B cell (primary cell): ENCODE results near the gene CPT1A. TPM values are rescaled to one million over a fixed set of nuclear protein-coding genes. Genes with fewer than 3 reads are reported as not detected.

Source experiments
- ATAC-seq: fragments of 200-7000 bp; cut with Tn5 transposase; one replicate; pipeline ENCODE4 v1.10.0; 2021; ENCODE audit warnings: low read depth, mild to moderate bottlenecking, moderate number of reproducible peaks, moderate library complexity
- CTCF ChIA-PET: fragments of 350-600 bp; sonication (Branson Sonifier 250); formaldehyde crosslinking; loops from one replicate; lab custom pipeline; 2021; ENCODE audit warnings: antibody characterized with exemption, inconsistent platforms; lab: Charles Lee
- POLR2A ChIA-PET: fragments of 350-600 bp; sonication (Branson Sonifier 250); formaldehyde crosslinking; loops from one replicate; lab custom pipeline; 2021; ENCODE audit warnings: antibody characterized with exemption; lab: Charles Lee
- DNase-seq: peaks from one replicate; pipeline ENCODE4 v3.0.0; 2013
- H2AFZ ChIP-seq: 2 replicates; pipeline ENCODE4 v1.6.1; 2012; ENCODE audit warnings: mild to moderate bottlenecking, low read depth, low read length; ENCODE audit not compliant: insufficient read depth, poor library complexity, severe bottlenecking
- H3K27ac ChIP-seq, 2 donors: 1 replicate in 1 of 2; 2 replicates in 1 of 2; pipeline ENCODE4 v1.5.1; 2012 to 2013; ENCODE audit warnings: low read length in 2 of 2, mild to moderate bottlenecking in 2 of 2, moderate library complexity in 1 of 2
- H3K27me3 ChIP-seq, 4 experiments: fragments of 200-600 bp in 1 of 4; sonication (generic) in 1 of 4; replicated peaks in 1 of 4; 1 replicate in 2 of 4; 2 replicates in 2 of 4; pipeline versions ENCODE4 v1.6.1 to v1.7.0; 2013 to 2016; ENCODE audit warnings: low read length in 3 of 4, mild to moderate bottlenecking in 2 of 4, mixed read lengths in 1 of 4, moderate library complexity in 1 of 4; ENCODE audit not compliant: insufficient read depth in 4 of 4, control insufficient read depth in 3 of 4; ENCODE audit errors: control extremely low read depth in 1 of 4
- H3K36me3 ChIP-seq, 2 experiments: replicated peaks in 1 of 2; 1 replicate in 1 of 2; 2 replicates in 1 of 2; pipeline versions ENCODE4 v1.6.1 to v1.7.1; 2013; ENCODE audit warnings: low read length in 1 of 2; ENCODE audit not compliant: insufficient read depth in 2 of 2, control insufficient read depth in 1 of 2; ENCODE audit errors: control extremely low read depth in 1 of 2, extremely low read depth in 1 of 2
- H3K4me1 ChIP-seq, 2 donors: fragments of 200-600 bp in 1 of 2; sonication (generic) in 1 of 2; 1 replicate in 1 of 2; 2 replicates in 1 of 2; pipeline versions ENCODE4 v1.5.1 to v1.6.1; 2013 to 2017; ENCODE audit warnings: low read length in 2 of 2; ENCODE audit not compliant: control insufficient read depth in 2 of 2, insufficient read depth in 2 of 2
- H3K4me2 ChIP-seq: replicated peaks from 2 replicates; pipeline ENCODE3; 2012; ENCODE audit warnings: mild to moderate bottlenecking, low read depth, low read length; ENCODE audit not compliant: poor library complexity, severe bottlenecking
- H3K4me3 ChIP-seq, 5 experiments: fragments of 200-600 bp in 1 of 5; sonication (generic) in 1 of 5; 1 replicate in 3 of 5; 2 replicates in 2 of 5; pipeline versions ENCODE4 v1.5.1 to v1.7.0; 2011 to 2016; ENCODE audit warnings: low read length in 4 of 5, mild to moderate bottlenecking in 4 of 5, low read depth in 2 of 5, control low read depth in 1 of 5, moderate library complexity in 1 of 5; ENCODE audit not compliant: insufficient read depth in 1 of 5; ENCODE audit errors: control extremely low read depth in 1 of 5, extremely low read depth in 1 of 5
- H3K79me2 ChIP-seq: fragments of 200-600 bp; sonication (generic); one replicate; pipeline ENCODE4 v1.6.0; 2016; ENCODE audit warnings: low read length; ENCODE audit not compliant: control insufficient read depth, insufficient read depth
- H3K9ac ChIP-seq: fragments of 200-600 bp; sonication (generic); 2 replicates; pipeline ENCODE4 v1.6.1; 2017; ENCODE audit warnings: mild to moderate bottlenecking, low read length, moderate library complexity
- H3K9me3 ChIP-seq, 3 donors: one replicate each; pipeline versions ENCODE4 v1.6.1 to v1.7.1; 2013; ENCODE audit warnings: low read length in 2 of 3; ENCODE audit not compliant: control insufficient read depth in 2 of 3, insufficient read depth in 1 of 3; ENCODE audit errors: control extremely low read depth in 1 of 3
- H4K20me1 ChIP-seq: 2 replicates; pipeline ENCODE4 v1.6.0; 2012; ENCODE audit warnings: mild to moderate bottlenecking, low read length; ENCODE audit not compliant: insufficient read depth, control insufficient read depth, poor library complexity, severe bottlenecking
- H3K27ac Mint-ChIP-seq: one replicate; pipeline ENCODE4 v1.8.0; 2021; ENCODE audit warnings: mixed read lengths
- H3K27me3 Mint-ChIP-seq: one replicate; pipeline ENCODE4 v1.8.0; 2021; ENCODE audit warnings: mixed read lengths
- H3K4me1 Mint-ChIP-seq: one replicate; pipeline ENCODE4 v1.8.0; 2021; ENCODE audit warnings: mixed read lengths
- H3K4me3 Mint-ChIP-seq: one replicate; pipeline ENCODE4 v1.8.0; 2021; ENCODE audit warnings: mixed read lengths
- H3K9me3 Mint-ChIP-seq: one replicate; pipeline ENCODE4 v1.8.0; 2022; ENCODE audit warnings: mixed read lengths; ENCODE audit not compliant: insufficient read depth
- EZH2 ChIP-seq: IDR thresholded peaks from 2 replicates; pipeline ENCODE4 v1.6.1; 2012; ENCODE audit warnings: borderline replicate concordance, low read depth, mild to moderate bottlenecking, moderate library complexity, low read length; ENCODE audit not compliant: insufficient read depth, poor library complexity, severe bottlenecking
- WGBS: methylation state at CpG from one replicate; pipeline ENCODE4 v1.1.5; 2013; ENCODE audit warnings: missing lambda C conversion rate; ENCODE audit not compliant: insufficient coverage; 5-methylcytosine and 5-hydroxymethylcytosine counted together
- intact Hi-C: fragments of 100-400 bp; cut with micrococcal nuclease; formaldehyde crosslinking; loops from one replicate; pipeline ENCODE4 v1.10.0; 2022
- polyA plus RNA-seq: library from polyadenylated mRNA; depleted of rRNA; stranded (reverse); fragments of >200 nt; gene quantifications from 2 replicates; pipeline ENCODE4 v1.2.3, GENCODE V29; 2012
- total RNA-seq, 2 donors: library from RNA; stranded (reverse); fragments of 120-200 nt in 1 of 2; gene quantifications; 1 replicate in 1 of 2; 2 replicates in 1 of 2; pipeline versions ENCODE4 v1.2.3 to v1.2.4, GENCODE V29; 2013 to 2022
- TF ChIP-seq, protein P1 (sequence below): fragments of 200-600 bp; IDR thresholded peaks from one replicate; pipeline ENCODE4 v1.8.0; 2022; ENCODE audit warnings: antibody characterized with exemption, mild to moderate bottlenecking

CPT1A gene
- total and polyA plus RNA-seq, 2 donors (not counting 1 experiment from before 2014, with no cell fraction given) = 15.6 to 40.8 TPM

- WGBS = 93% methylated on average over 7 of the region's 7 CpGs
- Histone ChIP-seq H3K36me3 (peaks cover 0 to 5% of the 10 kb centered on the region in 2 experiments), H3K4me2 (no peak overlapping the region), H3K27me3 (no peaks in the 10 kb centered on the region), H3K9me3 (no peaks in the 10 kb centered on the region), H4K20me1 (no peaks in the 10 kb centered on the region), H3K4me1 (peaks cover 14 to 25% of the 10 kb centered on the region in 2 donors), H3K9ac (no peak overlapping the region), H2AFZ (no peak overlapping the region), H3K27ac (no peak overlapping the region), H3K79me2 (no peaks in the 10 kb centered on the region), H3K4me3 (no peak overlapping the region)
- no peaks in the 10 kb centered on the region for H3K9me3 Mint-ChIP-seq
- no peak overlapping the region for H3K4me3 Mint-ChIP-seq
- H3K27ac Mint-ChIP-seq = no peak overlapping the region
- DNase-seq = no peak
- H3K4me1 Mint-ChIP-seq = peaks cover 25% of the 10 kb centered on the region
- no peak for ATAC-seq
- CTCF ChIA-PET = no interaction called here
- intact Hi-C loops = no loop called here
- H3K27me3 Mint-ChIP-seq = no peaks in the 10 kb centered on the region
- POLR2A ChIA-PET = no interaction called here
- TF ChIP-seq, protein P1, sequence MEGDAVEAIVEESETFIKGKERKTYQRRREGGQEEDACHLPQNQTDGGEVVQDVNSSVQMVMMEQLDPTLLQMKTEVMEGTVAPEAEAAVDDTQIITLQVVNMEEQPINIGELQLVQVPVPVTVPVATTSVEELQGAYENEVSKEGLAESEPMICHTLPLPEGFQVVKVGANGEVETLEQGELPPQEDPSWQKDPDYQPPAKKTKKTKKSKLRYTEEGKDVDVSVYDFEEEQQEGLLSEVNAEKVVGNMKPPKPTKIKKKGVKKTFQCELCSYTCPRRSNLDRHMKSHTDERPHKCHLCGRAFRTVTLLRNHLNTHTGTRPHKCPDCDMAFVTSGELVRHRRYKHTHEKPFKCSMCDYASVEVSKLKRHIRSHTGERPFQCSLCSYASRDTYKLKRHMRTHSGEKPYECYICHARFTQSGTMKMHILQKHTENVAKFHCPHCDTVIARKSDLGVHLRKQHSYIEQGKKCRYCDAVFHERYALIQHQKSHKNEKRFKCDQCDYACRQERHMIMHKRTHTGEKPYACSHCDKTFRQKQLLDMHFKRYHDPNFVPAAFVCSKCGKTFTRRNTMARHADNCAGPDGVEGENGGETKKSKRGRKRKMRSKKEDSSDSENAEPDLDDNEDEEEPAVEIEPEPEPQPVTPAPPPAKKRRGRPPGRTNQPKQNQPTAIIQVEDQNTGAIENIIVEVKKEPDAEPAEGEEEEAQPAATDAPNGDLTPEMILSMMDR = no peak
- no peak for TF ChIP-seq EZH2
Measured at GRCh38 chr11:68810164-68810563, 31.6 kb downstream of the CPT1A start.

GRCh38 chr11:68809506-68809905, 32.2 kb downstream of the CPT1A start:
- H3K4me3 ChIP-seq = no peak overlapping the region
- H3K27ac Mint-ChIP-seq = no peak overlapping the region
- no peaks in the 10 kb centered on the region for H3K79me2 ChIP-seq
- POLR2A ChIA-PET = no interaction called here
- no peaks in the 10 kb centered on the region for H3K27me3 Mint-ChIP-seq
- peaks cover 0 to 5% of the 10 kb centered on the region in 2 experiments for H3K36me3 ChIP-seq
- no peak overlapping the region for H2AFZ ChIP-seq
- no peak overlapping the region for H3K4me2 ChIP-seq
- H3K27ac ChIP-seq = no peak overlapping the region
- peaks cover 20% of the 10 kb centered on the region for H3K4me1 Mint-ChIP-seq
- H3K9me3 ChIP-seq = no peaks in the 10 kb centered on the region
- DNase-seq (no peak), ATAC-seq (no peak)
- H4K20me1 ChIP-seq = no peaks in the 10 kb centered on the region
- H3K9ac ChIP-seq = no peak overlapping the region
- WGBS = 100% methylated on average over 2 of the region's 5 CpGs
- peaks cover 14 to 20% of the 10 kb centered on the region in 2 donors for H3K4me1 ChIP-seq
- CTCF ChIA-PET = no interaction called here
- TF ChIP-seq, protein P1 = no peak
- TF ChIP-seq EZH2 = no peak
- no peaks in the 10 kb centered on the region for H3K9me3 Mint-ChIP-seq
- intact Hi-C loops = no loop called here
- H3K27me3 ChIP-seq = no peaks in the 10 kb centered on the region
- no peak overlapping the region for H3K4me3 Mint-ChIP-seq
